ENCODE results near the gene RALGPS1. TPM values are rescaled to one million over a fixed set of nuclear protein-coding genes. Genes with fewer than 3 reads are reported as not detected.

Gene RALGPS1
- total RNA-seq, 4 donors from 2014 or later, result 7.3 to 22.4 (median 15.4) TPM

DNA sequence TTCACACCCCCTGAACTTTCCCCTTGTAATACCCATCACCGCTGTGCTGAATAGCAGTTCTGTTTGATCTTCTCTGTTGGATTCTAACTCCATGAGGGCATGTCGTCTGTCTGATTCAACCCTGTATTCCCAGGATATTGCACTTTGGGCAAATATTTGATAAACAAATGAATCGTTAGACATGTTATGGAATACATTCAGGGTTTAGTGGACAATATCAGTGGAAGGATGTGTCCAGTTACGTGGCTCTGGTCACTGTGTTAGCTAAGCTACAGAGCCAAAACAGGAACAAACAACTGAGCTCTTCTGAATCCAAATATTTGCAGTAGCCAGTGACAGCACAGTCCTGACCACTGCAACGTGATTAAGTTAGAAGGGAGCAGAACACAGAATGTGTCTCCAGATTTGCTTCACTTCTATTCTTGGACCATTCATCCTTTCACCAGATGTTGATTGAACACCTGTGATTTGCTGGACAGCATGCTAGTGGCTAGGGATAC, 194.7 kb downstream of the RALGPS1 start:
- intact Hi-C loops (cut with DNase I; ENCODE audit: low total_unique reads), result no loop called here
- TF ChIP-seq POLR2A (IDR thresholded peaks at IDR 0.05), result no peak
- TF ChIP-seq, protein P1, sequence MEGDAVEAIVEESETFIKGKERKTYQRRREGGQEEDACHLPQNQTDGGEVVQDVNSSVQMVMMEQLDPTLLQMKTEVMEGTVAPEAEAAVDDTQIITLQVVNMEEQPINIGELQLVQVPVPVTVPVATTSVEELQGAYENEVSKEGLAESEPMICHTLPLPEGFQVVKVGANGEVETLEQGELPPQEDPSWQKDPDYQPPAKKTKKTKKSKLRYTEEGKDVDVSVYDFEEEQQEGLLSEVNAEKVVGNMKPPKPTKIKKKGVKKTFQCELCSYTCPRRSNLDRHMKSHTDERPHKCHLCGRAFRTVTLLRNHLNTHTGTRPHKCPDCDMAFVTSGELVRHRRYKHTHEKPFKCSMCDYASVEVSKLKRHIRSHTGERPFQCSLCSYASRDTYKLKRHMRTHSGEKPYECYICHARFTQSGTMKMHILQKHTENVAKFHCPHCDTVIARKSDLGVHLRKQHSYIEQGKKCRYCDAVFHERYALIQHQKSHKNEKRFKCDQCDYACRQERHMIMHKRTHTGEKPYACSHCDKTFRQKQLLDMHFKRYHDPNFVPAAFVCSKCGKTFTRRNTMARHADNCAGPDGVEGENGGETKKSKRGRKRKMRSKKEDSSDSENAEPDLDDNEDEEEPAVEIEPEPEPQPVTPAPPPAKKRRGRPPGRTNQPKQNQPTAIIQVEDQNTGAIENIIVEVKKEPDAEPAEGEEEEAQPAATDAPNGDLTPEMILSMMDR (IDR thresholded peaks at IDR 0.05), result no peak
- DNase-seq (ENCODE audit: low spot score in 2 of 2), result no peak
- H3K4me3 ChIP-seq (ENCODE audit: low read depth, poor library complexity, severe bottlenecking), result no peak overlapping the region
- WGBS, 2 donors, result 83 to 84% methylated on average over 5 of the region's 5 CpGs

DNA sequence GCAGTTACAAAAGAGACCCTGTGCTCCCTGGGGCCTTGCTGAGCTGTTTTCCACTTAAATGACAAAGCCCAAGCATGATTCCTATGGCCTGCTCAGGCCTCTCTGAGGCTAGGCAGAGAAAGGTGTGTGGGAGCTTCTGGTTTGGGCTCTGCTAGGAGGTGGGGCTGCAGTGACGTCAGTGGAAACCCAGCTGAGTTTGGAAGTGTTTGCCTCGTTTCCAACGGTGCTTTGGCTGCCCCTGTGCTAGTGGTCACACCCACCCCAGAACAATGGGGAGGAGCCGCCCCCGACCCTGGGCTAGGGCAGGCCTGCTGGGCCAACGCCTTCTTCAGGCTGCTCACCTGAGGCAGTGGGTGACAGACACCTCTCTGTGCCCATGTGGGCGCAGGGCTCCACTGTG, 197.5 kb downstream of the RALGPS1 start:
- WGBS, 2 donors, result 20 to 35% methylated on average over 7 of the region's 7 CpGs
- intact Hi-C loops (cut with DNase I; ENCODE audit: low total_unique reads), result no loop called here
- H3K4me3 ChIP-seq (ENCODE audit: low read depth, poor library complexity, severe bottlenecking), result no peak overlapping the region
- TF ChIP-seq, protein P1 (IDR thresholded peaks at IDR 0.05), result no peak
- TF ChIP-seq POLR2A (IDR thresholded peaks at IDR 0.05), result no peak
- peak; percentile 58 to 89 for DNase-seq (ENCODE audit: low spot score in 2 of 2)

DNA sequence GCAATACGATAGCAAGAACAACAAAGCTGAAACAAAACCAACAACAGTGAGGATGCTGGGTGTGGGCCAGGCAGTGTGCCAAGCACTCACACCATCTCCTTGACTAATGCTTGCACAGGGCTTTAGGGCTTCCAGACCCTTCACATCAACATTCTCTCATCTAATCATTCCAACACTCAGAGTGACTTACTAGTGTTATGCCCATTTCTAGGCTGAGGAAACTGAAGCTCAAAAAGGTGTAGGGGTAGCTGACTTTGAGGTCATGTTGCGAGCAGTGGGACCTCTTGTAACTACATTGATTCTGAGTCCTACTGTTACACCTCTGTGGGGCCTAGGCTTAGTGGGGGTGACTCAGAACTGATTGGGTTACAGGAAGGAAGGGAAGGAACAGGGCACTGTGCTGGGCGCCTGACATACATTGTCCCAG, 198.2 kb downstream of the RALGPS1 start:
- 69 to 76% methylated on average over 3 of the region's 3 CpGs for WGBS, 2 donors
- no peak for TF ChIP-seq POLR2A (IDR thresholded peaks at IDR 0.05)
- TF ChIP-seq, protein P1 (IDR thresholded peaks at IDR 0.05), result no peak
- intact Hi-C loops (cut with DNase I; ENCODE audit: low total_unique reads), result no loop called here
- H3K4me3 ChIP-seq (ENCODE audit: low read depth, poor library complexity, severe bottlenecking), result no peak overlapping the region
- peak in 1 of 2 donors; percentile 86 for DNase-seq (ENCODE audit: low spot score in 2 of 2)

DNA sequence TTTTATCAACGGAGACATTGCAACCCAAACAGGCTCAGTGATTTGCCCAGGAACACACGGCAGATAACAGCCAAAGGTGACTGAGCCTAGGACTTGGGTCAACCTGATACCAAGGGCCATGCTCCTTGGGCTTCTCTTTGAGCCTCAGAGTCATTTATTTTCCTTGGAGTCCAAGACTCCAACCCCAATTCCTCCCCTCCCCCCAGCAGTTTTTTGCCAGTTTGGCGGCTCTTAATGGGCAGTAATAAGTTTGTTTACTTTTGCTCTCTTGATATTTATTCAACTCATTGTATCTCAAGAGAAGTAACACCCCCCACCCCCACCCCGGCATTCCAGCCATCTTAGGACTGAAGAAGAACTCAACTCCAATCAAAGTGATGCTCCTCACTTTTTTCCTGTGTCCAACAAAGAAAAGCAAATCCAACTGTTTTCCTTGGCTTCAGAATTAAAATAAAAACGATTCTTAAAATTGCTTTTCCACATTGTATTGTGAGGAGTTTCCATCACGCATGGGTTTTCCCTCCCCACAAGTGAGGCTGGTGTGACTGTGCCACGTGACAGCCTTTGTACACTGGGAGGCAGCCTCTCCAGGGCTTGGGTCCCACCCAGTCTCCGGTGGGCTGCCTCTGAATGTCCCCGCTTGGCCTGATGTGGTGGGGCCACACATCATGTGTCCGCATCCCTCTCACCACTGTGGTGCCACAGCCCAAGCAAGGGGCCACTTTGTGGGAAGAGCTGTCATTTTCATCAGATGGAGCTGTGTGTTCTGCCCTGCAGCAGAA, 198.8 kb downstream of the RALGPS1 start:
- intact Hi-C loops (cut with DNase I; ENCODE audit: low total_unique reads), result no loop called here
- 77 to 81% methylated on average over 10 of the region's 10 CpGs for WGBS, 2 donors

DNA sequence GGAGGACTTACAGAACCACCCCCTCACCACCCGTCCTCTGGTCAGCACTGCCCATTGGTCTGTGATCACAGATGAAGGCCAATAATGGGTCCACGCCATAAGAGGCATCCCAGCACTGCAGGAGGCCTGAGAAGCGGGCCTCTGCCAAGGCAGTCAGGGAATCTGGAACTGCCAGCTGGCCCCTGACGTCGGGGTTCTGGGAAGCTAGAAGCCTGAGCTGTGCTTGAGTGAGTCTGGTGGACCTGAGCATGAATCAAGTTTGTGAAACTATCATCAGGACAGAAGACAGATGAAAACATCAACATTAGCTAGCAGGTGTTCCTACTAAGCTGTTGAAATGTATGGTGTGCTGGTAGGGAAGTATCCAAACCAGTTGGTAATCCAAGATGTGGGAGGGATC, 200.0 kb downstream of the RALGPS1 start:
- no peak for DNase-seq (ENCODE audit: low spot score in 2 of 2)
- WGBS, 2 donors, result 60 to 64% methylated on average over 3 to 4 of the region's 5 CpGs
- intact Hi-C loops (cut with DNase I; ENCODE audit: low total_unique reads), result no loop called here
- TF ChIP-seq POLR2A (IDR thresholded peaks at IDR 0.05), result no peak
- TF ChIP-seq, protein P1 (IDR thresholded peaks at IDR 0.05), result no peak
- H3K4me3 ChIP-seq (ENCODE audit: low read depth, poor library complexity, severe bottlenecking), result no peak overlapping the region

More for the DNA sequence above, 198.8 kb downstream of the RALGPS1 start:
- no peak overlapping the region for H3K4me3 ChIP-seq (ENCODE audit: low read depth, poor library complexity, severe bottlenecking)
- TF ChIP-seq, protein P1 (IDR thresholded peaks at IDR 0.05), result no peak
- no peak for TF ChIP-seq POLR2A (IDR thresholded peaks at IDR 0.05)
- no peak for DNase-seq (ENCODE audit: low spot score in 2 of 2)

All from lower leg skin (tissue), 4 donors.